Liver (tissue), 3 donors: Measurements from ENCODE around the gene ZNF532.

Source experiments
- GABPA ChIP-seq, 2 donors: IDR thresholded peaks in 1 of 2; conservative IDR thresholded peaks in 1 of 2; 2 replicates each; pipeline ENCODE4 v1.6.1; 2016; ENCODE audit warnings: antibody characterized with exemption in 2 of 2, mild to moderate bottlenecking in 1 of 2, moderate library complexity in 1 of 2
- HNF4G ChIP-seq: IDR thresholded peaks from 2 replicates; pipeline ENCODE4 v1.6.1; 2016; ENCODE audit warnings: antibody characterized with exemption
- JUND ChIP-seq, 2 donors: IDR thresholded peaks; 2 replicates each; pipeline ENCODE4 v1.6.1; 2016; ENCODE audit warnings: antibody characterized with exemption in 2 of 2
- RAD21 ChIP-seq, 2 donors: IDR thresholded peaks; 2 replicates each; pipeline ENCODE4 v1.6.1; 2016; ENCODE audit warnings: antibody characterized with exemption in 2 of 2, mild to moderate bottlenecking in 2 of 2
- SP1 ChIP-seq: IDR thresholded peaks from 2 replicates; pipeline ENCODE4 v1.6.1; 2018; ENCODE audit warnings: antibody characterized with exemption, mild to moderate bottlenecking
- TAF1 ChIP-seq: conservative IDR thresholded peaks from 2 replicates; pipeline ENCODE4 v1.6.1; 2016; ENCODE audit warnings: antibody characterized with exemption, mild to moderate bottlenecking
- TF ChIP-seq, protein P1 (sequence below): fragments of 150-350 bp; IDR thresholded peaks from 2 replicates; pipeline ENCODE4 v1.5.1; 2017; ENCODE audit warnings: improper control_type of control experiment, low read depth, low read length; ENCODE audit not compliant: missing input control
- TF ChIP-seq, protein P2 (sequence below): IDR thresholded peaks from 2 replicates; pipeline ENCODE4 v1.6.1; 2016; ENCODE audit warnings: antibody characterized with exemption
- TF ChIP-seq, protein P3 (sequence below): IDR thresholded peaks from 2 replicates; pipeline ENCODE4 v1.6.1; 2016; ENCODE audit warnings: antibody characterized with exemption, mild to moderate bottlenecking
- donor health status: healthy.
- donor health status: healthy.

DNA sequence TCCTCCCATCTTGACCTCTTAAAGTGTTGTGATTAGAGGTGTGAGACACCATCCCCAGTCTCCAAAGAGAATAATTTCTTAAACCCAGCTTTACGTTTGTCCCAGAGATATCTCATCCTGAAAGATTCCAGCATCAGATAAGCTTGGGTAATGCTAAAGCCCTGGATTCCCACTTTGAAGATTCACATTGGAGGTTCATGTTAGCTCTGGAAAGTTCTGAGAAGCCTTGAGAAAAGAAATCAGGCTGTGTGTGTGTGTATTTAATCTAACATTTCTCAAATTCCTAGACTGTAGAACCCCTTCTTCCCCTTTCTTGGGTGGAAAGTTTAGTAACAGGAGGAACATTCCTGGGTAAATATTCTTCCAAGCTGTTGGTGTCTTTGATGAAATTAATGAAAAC, 18.0 kb downstream of the ZNF532 start:
- TF ChIP-seq, protein P1, sequence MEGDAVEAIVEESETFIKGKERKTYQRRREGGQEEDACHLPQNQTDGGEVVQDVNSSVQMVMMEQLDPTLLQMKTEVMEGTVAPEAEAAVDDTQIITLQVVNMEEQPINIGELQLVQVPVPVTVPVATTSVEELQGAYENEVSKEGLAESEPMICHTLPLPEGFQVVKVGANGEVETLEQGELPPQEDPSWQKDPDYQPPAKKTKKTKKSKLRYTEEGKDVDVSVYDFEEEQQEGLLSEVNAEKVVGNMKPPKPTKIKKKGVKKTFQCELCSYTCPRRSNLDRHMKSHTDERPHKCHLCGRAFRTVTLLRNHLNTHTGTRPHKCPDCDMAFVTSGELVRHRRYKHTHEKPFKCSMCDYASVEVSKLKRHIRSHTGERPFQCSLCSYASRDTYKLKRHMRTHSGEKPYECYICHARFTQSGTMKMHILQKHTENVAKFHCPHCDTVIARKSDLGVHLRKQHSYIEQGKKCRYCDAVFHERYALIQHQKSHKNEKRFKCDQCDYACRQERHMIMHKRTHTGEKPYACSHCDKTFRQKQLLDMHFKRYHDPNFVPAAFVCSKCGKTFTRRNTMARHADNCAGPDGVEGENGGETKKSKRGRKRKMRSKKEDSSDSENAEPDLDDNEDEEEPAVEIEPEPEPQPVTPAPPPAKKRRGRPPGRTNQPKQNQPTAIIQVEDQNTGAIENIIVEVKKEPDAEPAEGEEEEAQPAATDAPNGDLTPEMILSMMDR: no peak
- TF ChIP-seq, protein P2, sequence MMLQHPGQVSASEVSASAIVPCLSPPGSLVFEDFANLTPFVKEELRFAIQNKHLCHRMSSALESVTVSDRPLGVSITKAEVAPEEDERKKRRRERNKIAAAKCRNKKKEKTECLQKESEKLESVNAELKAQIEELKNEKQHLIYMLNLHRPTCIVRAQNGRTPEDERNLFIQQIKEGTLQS: no peak
- TF ChIP-seq JUND (IDR thresholded peaks at IDR 0.05) (no peak), TAF1 (no peak), RAD21 (IDR thresholded peaks at IDR 0.05) (no peak), GABPA (IDR thresholded peaks at IDR 0.05 in 1 of 2, conservative IDR thresholded peaks at IDR 0.05 in 1 of 2) (no peak), SP1 (no peak), HNF4G (no peak)
- TF ChIP-seq, protein P3, sequence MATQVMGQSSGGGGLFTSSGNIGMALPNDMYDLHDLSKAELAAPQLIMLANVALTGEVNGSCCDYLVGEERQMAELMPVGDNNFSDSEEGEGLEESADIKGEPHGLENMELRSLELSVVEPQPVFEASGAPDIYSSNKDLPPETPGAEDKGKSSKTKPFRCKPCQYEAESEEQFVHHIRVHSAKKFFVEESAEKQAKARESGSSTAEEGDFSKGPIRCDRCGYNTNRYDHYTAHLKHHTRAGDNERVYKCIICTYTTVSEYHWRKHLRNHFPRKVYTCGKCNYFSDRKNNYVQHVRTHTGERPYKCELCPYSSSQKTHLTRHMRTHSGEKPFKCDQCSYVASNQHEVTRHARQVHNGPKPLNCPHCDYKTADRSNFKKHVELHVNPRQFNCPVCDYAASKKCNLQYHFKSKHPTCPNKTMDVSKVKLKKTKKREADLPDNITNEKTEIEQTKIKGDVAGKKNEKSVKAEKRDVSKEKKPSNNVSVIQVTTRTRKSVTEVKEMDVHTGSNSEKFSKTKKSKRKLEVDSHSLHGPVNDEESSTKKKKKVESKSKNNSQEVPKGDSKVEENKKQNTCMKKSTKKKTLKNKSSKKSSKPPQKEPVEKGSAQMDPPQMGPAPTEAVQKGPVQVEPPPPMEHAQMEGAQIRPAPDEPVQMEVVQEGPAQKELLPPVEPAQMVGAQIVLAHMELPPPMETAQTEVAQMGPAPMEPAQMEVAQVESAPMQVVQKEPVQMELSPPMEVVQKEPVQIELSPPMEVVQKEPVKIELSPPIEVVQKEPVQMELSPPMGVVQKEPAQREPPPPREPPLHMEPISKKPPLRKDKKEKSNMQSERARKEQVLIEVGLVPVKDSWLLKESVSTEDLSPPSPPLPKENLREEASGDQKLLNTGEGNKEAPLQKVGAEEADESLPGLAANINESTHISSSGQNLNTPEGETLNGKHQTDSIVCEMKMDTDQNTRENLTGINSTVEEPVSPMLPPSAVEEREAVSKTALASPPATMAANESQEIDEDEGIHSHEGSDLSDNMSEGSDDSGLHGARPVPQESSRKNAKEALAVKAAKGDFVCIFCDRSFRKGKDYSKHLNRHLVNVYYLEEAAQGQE: no peak
